NCI-H187 treated with DMSO at 0.1 percent for 48 hours (cell line): ENCODE results near the gene KCNAB2.

Source experiments
- DNase-seq: peaks from one replicate; lab custom pipeline; 2025; lab: John Stamatoyannopoulos, UW

KCNAB2 gene

GRCh38 chr1:6109688-6110087, 64.0 kb downstream of the KCNAB2 start:
- DNase-seq, result no peak

DNA sequence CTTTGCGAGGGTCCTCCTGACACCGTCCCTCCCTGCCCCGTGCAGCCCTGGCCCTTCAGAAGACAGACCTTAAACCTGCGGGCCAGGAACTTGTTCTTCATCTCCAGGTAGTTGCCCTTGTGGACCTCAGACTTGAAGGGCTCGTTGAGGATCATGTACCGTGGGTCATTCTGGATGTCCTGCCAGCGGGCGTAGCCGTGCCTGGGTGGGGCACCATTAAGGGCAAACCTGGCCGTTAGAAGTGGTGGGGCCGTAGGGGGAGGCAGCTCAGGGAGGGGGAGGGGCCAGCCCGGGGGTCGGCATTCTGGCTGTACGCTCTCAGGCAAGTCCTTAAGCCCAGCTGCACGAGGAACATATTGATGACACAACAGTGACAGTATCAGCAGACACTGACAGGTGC, 64.6 kb downstream of the KCNAB2 start:
- no peak for DNase-seq

DNA sequence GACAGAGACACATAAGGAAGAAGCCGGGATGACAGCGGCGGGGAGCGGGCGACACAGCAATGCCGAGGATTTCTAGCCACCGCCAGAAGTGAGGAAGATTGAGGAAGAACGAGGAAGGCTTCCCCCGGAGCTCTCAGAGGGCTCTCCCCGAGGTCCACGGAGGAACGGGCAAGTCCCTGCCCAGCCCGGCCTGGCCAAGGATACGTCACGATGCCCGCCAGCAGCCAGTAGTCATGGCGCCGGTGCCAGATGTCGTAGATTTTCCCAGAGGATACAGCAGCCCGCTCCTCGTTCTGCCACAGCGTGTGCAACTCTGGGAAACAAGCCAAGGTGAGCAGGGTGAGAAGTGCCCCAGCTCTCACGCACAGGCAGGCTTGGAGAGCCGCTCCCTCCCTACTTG, 65.9 kb downstream of the KCNAB2 start:
- DNase-seq, result peak; percentile 14

DNA sequence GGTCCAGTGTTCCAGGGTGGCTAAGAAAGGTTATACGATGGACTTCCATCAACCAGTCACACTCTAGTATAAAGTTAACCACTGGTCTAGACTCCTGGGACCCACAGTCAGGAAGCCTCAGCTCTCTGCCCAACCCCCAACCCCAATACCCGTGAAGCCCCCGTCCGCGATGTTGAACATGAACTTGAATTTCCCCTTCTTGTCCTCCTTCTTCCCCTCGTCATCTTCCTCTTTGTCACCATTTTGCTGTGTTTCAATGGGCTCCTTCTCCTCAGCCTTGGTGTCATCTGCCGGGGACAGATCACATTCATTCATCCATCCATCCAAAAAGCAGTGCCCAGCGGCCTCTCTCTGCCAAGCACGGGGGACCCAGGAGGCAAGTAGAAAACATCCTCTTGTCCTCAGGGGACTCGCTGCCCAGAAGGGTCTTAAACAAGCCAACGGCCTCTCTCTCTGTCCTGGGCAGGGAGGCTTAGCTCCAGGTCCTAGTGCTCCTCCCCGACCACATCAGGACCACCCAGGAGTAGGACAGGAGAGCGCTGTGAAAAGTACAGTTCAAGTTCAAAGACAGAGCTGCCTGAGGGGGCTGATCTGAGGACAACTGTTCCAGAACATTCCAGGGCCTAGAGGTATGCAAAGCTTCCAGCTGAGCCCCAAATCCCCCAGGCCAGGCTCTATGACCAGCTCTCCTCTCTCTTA, 66.5 kb downstream of the KCNAB2 start:
- no peak for DNase-seq

GRCh38 chr1:6112690-6113005, 67.0 kb downstream of the KCNAB2 start:
- DNase-seq, result no peak

- DNase-seq, result no peak
Measured at GRCh38 chr1:6113116-6113515, 67.4 kb downstream of the KCNAB2 start.

DNA sequence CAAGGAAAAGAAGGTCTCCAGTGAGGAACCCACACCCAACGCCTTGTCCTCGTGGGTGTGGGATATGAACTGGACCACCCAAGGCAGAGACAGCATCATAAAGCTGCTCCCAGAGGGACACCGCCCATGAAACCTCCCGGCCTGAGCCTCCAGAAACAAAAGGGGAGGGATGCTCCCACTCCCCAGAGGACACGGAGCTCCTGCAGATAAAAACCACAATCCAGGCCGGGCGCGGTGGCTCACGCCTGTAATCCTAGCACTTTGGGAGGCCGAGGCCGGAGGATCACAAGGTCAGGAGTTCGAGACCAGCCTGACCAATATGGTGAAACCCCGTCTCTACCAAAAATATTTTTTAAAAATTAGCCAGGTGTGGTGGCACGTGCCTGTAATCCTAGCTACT, 68.1 kb downstream of the KCNAB2 start:
- DNase-seq, result no peak

- no peak for DNase-seq
Measured at GRCh38 chr1:6116137-6116536, 70.4 kb downstream of the KCNAB2 start.

GRCh38 chr1:6117064-6117463, 71.4 kb downstream of the KCNAB2 start:
- no peak for DNase-seq

GRCh38 chr1:6117624-6118023, 71.9 kb downstream of the KCNAB2 start:
- no peak for DNase-seq

DNA sequence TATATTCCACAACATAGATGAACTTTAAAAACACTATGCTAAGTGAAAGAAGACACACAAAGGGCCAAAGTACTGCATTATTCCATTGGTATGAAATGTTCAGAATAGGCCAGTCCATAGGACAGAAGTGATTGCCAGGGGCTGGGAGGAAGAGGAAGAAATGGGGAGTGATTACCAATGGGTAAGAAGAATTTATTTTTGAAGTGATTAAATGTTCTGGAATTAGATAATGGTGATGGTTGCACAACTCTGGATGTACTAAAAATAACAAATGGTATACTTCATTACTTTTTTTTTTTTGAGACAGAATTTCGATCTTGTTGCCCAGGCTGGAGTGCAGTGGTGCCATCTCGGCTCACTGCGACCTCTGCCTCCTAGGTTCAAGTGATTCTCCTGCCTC, 72.7 kb downstream of the KCNAB2 start:
- no peak for DNase-seq

DNA sequence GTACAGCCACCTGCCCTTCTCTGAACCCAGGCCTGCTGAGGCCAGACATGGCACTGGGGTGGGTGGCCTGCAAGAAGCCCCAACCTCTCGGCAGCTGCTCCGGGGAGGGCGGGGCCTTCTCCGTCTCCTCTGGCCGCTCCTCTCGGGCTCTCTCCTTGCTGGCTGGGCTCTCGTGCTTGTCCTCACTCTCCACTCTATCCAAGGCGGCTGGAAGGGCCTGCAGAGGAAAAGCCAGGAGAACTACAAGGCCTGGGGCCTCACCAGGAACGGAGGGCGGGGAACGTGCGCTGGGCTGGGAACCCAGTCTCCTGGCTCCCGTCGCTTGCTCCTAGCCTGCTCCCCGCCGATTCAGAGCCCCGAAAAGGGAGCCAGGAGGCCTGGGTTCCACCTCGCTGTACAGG, 75.3 kb downstream of the KCNAB2 start:
- no peak for DNase-seq

- DNase-seq, result no peak
Measured at GRCh38 chr1:6121651-6122370, 76.1 kb downstream of the KCNAB2 start.

- DNase-seq, result no peak
Measured at GRCh38 chr1:6123083-6123482, 77.4 kb downstream of the KCNAB2 start.

GRCh38 chr1:6123816-6124215, 78.1 kb downstream of the KCNAB2 start:
- no peak for DNase-seq

GRCh38 chr1:6124341-6124740, 78.7 kb downstream of the KCNAB2 start:
- no peak for DNase-seq

- DNase-seq, result no peak
Measured at GRCh38 chr1:6124746-6125365, 79.2 kb downstream of the KCNAB2 start.

GRCh38 chr1:6125366-6125765, 79.7 kb downstream of the KCNAB2 start:
- DNase-seq, result no peak

DNA sequence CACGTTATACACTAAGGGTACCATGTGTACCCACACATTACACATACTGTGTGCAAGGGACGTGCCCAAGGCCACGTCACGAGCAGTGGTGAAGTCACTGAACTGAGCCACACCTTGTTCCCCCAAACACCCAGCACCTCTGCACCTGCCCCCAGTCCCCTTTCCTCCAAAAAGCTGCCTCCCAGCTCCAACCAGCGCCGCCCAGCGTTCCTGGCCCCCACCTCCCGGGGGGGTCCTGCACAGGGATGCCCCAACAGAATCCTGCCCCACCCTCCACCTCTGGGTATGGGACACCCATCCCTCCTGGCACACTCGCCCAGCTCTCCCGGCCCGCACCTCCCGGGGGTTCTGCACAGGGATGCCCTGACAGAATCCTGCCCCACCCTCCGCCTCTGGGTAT, 80.3 kb downstream of the KCNAB2 start:
- no peak for DNase-seq

- DNase-seq, result no peak
Measured at GRCh38 chr1:6126521-6127067, 80.9 kb downstream of the KCNAB2 start.

DNA sequence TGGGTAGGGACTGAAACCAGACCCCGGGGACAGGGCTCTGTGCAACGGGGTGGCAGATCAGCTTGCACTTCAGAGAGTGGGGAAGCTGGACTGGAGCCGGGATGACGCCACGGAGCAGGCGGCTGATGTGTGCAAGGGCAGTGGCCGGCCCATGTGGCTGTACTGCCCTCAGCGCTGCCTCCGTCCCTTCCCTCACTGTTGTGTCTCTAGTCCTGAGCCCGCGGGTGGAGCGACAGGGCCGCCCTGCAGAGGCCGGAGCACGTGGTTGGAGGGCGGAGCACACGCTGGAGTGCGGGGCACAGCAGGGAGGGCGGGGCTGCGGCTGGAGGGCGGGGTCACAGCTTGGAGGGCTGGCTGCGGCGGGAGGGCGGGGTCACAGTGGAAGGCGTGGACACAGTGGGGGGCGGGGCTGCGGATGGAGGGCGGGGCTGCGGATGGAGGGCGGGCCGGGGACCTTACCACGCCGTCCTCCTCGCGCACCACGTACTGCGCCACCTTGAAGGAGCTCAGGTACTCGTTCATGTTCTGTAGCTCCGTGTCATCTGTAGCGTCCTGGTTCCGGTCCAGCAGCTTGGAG, 82.0 kb downstream of the KCNAB2 start:
- peak; percentile 43 for DNase-seq

GRCh38 chr1:6128276-6129081, 82.8 kb downstream of the KCNAB2 start:
- no peak for DNase-seq
